Liver (tissue), 3 donors: ENCODE results near the gene DUSP1.

ENCODE experiments used
- CTCF ChIP-seq: fragments of 150-350 bp; IDR thresholded peaks from 2 replicates; pipeline ENCODE4 v1.5.1; 2017; ENCODE audit warnings: improper control_type of control experiment, low read depth, low read length; ENCODE audit not compliant: missing input control
- GABPA ChIP-seq, 2 donors: IDR thresholded peaks in 1 of 2; conservative IDR thresholded peaks in 1 of 2; 2 replicates each; pipeline ENCODE4 v1.6.1; 2016; ENCODE audit warnings: antibody characterized with exemption in 2 of 2, mild to moderate bottlenecking in 1 of 2, moderate library complexity in 1 of 2
- RAD21 ChIP-seq, 2 donors: IDR thresholded peaks; 2 replicates each; pipeline ENCODE4 v1.6.1; 2016; ENCODE audit warnings: antibody characterized with exemption in 2 of 2, mild to moderate bottlenecking in 2 of 2
- REST ChIP-seq: IDR thresholded peaks from 2 replicates; pipeline ENCODE4 v1.6.1; 2016; ENCODE audit warnings: antibody characterized with exemption, mild to moderate bottlenecking
- SP1 ChIP-seq: IDR thresholded peaks from 2 replicates; pipeline ENCODE4 v1.6.1; 2018; ENCODE audit warnings: antibody characterized with exemption, mild to moderate bottlenecking
- TAF1 ChIP-seq: conservative IDR thresholded peaks from 2 replicates; pipeline ENCODE4 v1.6.1; 2016; ENCODE audit warnings: antibody characterized with exemption, mild to moderate bottlenecking
- TF ChIP-seq, protein P1 (sequence below): IDR thresholded peaks from 2 replicates; pipeline ENCODE4 v1.6.1; 2016; ENCODE audit warnings: antibody characterized with exemption
- donor health status: healthy.
- donor health status: healthy.

- TF ChIP-seq REST (peak; percentile 97), CTCF (peak; percentile 36), TAF1 (peak; percentile 99), SP1 (peak; percentile 80), RAD21 (IDR thresholded peaks at IDR 0.05) (peak; percentile 40 to 59), GABPA (IDR thresholded peaks at IDR 0.05 in 1 of 2, conservative IDR thresholded peaks at IDR 0.05 in 1 of 2) (no peak)
- TF ChIP-seq, protein P1, sequence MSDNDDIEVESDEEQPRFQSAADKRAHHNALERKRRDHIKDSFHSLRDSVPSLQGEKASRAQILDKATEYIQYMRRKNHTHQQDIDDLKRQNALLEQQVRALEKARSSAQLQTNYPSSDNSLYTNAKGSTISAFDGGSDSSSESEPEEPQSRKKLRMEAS, result no peak
These were observed at the start of gene DUSP1 for GRCh38 chr5:172770675-172771438.
